HT1080 (cell line): ENCODE measurements around the gene TAS2R41. TPM values are rescaled to one million over a fixed set of nuclear protein-coding genes. Genes with fewer than 3 reads are reported as not detected.
"Not testable (repeated sequence)": the region's sequence is repeated elsewhere in the genome, so short reads cannot be mapped to it uniquely, and the experiment has no call there.

Experiments used
- DNase-seq: peaks from one replicate; pipeline ENCODE4 v3.0.0-alpha.2; 2015; ENCODE audit warnings: low read depth
- total RNA-seq: library from RNA; depleted of rRNA; stranded (reverse); fragments of >200 nt; shearing (Covaris generic); gene quantifications from 2 replicates; pipeline ENCODE4 v1.2.3, GENCODE V29; 2014

TAS2R41 gene
- total RNA-seq, 1 experiment from 2014 or later: not detected

GRCh38 chr7:143455942-143456341 is 21.7 kb upstream of the TAS2R41 start:
- DNase-seq: no peak

DNA sequence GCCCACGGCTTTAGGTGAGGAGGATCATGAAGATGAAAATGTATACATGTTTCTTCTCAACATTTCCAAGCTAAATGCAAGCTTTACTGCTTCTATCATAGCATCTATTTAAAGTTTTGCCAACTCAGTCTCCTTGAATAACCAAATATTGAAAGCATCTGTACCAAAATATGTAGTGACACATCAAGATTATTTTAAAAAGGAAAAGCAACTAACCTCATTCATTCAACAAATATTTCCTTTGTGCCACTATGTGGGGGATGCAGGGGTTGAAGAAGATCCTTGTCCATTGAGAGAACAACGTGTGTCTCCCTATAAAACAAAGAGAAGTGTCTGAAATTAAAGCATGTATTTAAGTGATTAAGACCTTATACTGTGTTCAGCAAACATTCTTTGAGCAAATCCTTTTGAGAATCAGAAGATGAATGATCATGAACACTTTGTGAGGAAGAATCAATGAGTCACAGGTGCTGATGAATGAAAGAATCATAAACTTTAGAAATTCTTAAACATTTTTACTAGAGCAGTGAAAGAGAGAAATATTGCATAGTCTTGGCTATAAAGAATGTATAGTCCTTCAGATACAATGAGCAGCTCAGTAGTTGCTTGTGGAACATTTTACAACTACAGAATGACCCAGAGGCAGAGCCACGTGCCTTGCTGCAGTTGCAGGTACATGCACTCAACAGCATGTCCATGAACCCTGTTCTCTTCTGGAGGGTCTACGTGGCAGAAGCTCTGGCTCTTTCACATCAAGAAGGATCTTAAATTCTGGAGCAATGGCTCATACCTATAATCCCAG is 20.5 kb upstream of the TAS2R41 start:
- DNase-seq: no peak

- no peak for DNase-seq
Observed at GRCh38 chr7:143458263-143458662, 19.4 kb upstream of the TAS2R41 start.

DNA sequence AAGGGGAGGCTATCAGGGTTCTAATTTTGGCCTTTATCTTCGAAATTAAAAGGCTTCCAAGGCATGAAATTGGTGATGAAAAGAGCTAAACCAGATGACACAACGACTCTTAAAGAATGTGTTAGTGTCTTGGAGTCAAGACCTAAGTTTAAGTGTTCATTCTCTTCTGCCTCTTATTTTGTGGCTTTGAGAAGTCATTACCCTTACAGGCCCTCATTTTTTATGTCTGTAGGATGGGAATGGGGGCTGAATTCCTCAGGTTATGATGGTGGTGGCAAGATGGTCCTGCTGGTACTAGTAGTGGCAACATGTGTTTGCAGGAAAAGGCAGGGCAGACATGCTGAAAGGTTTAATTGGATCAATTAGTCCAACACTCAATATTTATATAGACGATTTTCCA is 19.0 kb upstream of the TAS2R41 start:
- DNase-seq: no peak

DNA sequence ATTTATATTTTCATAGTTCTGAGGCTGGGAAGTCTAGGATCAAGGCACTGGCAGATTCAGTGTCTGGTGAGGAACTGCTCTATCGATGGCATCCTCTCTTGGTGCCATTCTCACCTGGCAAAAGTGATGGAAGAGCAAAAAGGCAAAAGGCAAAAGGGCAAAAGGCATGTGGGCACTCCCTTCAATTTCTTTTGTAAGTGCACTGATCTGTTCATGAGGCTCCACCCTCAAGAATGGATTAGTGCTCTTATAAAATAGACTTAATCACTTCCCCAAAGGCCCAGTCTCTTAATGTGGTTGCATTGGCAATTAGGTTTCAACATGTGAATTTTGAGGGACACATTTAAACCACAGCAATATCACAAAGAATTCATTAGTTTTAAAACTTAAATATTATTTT is 18.3 kb upstream of the TAS2R41 start:
- DNase-seq: no peak

- no peak for DNase-seq
Observed at GRCh38 chr7:143460271-143460979, 17.2 kb upstream of the TAS2R41 start.

GRCh38 chr7:143462045-143462444 is 15.6 kb upstream of the TAS2R41 start:
- DNase-seq: no peak

- no peak for DNase-seq
Observed at GRCh38 chr7:143463556-143463955, 14.1 kb upstream of the TAS2R41 start.

DNA sequence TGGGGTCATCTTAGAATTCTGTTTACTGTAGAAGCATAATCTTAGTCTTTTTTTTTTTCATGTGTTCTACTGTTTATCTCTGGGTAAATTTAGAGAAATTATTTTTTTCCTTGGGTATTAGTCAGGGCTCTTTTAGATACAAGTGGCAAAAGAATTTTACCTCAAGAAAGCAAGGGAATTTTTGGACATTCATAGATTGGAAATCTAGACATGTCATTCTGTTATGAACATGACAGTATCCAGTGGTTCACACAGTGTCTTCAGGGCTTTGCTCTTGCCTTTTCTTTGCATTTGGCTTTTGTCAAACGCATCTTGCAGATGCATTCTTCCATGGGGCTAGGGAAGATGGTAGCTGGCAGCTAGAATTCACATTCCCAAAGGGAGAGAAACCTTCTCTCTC is 13.7 kb upstream of the TAS2R41 start:
- DNase-seq: no peak

DNA sequence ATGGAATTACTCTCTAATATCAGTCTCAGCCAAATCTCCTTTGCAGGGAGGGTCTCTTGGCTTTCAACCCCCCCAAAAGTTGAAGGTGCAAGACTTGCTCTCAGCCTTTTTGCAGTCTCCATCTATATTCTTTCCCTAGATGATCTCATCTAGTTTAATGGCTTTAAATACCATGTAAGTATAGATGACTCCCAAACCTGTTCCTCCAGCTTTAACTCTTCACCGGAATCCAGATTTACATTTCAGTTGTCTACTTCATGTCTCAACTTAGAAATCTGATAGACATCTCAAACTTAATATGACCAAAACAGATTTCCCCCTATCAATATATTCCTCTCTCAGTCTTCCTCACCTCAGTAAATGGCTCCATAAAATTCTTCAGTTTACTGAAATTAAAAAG is 9.9 kb upstream of the TAS2R41 start:
- no peak for DNase-seq

GRCh38 chr7:143472071-143472689 is 5.5 kb upstream of the TAS2R41 start:
- peak; percentile 91 for DNase-seq

- DNase-seq: no peak
Observed at GRCh38 chr7:143479055-143479766, 1.5 kb downstream of the TAS2R41 start.

GRCh38 chr7:143480501-143480900 is 2.8 kb downstream of the TAS2R41 start:
- DNase-seq: no peak

GRCh38 chr7:143484119-143484518 is 6.4 kb downstream of the TAS2R41 start:
- no peak for DNase-seq

DNA sequence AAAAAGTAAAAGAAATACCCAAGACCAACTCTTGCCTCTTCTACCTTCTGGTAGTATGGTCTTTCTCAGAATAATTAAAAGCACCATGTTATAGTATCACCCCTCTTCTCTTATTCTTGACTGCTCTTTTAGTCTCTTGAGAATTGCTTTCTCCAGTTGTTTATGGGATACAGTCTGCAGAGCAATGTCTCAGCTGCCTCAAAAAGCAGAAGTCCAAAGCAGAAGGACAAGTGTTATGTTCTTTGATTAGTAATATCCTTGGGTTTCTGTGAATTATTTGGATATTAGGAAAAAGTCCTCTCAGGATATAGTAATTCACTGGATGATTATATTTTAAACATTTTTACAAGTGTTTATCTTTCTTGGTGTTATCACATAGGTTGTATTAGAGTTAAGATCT is 7.4 kb downstream of the TAS2R41 start:
- DNase-seq: no peak

- DNase-seq: peak; percentile 6
Observed at GRCh38 chr7:143485500-143485899, 7.8 kb downstream of the TAS2R41 start.

DNA sequence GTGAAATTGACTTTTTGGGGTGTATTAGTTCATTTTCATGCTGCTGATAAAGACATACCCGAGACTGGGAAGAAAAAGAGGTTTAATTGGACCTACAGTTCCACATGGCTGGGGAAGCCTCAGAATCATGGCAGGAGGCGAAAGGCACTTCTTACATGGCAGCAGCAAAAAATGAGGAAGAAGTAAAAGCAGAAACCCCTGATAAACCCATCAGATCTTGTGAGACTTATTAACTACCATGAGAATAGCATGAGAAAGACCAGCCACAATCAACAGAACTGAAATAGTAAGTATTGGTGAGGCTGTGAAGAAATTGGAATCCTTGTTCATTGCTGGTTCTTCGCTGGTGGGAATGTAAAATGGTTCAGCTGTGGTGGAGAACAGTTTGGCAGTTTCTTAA is 8.6 kb downstream of the TAS2R41 start:
- DNase-seq: not testable (repeated sequence)

- DNase-seq: no peak
Observed at GRCh38 chr7:143487061-143487460, 9.4 kb downstream of the TAS2R41 start.

DNA sequence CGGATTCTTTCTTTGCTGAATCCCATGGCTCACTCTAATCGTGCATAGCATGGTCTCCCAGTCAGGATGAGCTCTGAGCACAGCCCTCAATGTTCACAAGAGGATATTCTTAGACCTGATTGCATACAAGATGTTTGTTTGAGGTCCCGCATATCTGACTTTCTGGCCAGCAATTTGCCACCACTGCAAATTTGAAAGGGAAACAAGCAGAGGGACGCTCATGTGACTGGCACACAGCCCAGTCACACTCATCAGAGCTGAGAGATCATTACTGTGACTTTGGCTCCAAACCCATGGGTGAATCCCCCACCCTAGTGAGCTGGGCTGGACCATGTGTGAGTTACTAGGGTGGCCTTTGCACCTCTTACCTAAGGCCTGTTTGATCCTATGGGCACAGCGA is 9.9 kb downstream of the TAS2R41 start:
- peak; percentile 21 for DNase-seq

GRCh38 chr7:143490717-143491306 is 13.1 kb downstream of the TAS2R41 start:
- DNase-seq: peak; percentile 29

GRCh38 chr7:143492043-143492471 is 14.4 kb downstream of the TAS2R41 start:
- DNase-seq: peak; percentile 68
